ENCODE results near the gene WDR46.
A peak's percentile ranks its signal among the peaks of the same experiment; 100 is the strongest.

Gene WDR46

DNA sequence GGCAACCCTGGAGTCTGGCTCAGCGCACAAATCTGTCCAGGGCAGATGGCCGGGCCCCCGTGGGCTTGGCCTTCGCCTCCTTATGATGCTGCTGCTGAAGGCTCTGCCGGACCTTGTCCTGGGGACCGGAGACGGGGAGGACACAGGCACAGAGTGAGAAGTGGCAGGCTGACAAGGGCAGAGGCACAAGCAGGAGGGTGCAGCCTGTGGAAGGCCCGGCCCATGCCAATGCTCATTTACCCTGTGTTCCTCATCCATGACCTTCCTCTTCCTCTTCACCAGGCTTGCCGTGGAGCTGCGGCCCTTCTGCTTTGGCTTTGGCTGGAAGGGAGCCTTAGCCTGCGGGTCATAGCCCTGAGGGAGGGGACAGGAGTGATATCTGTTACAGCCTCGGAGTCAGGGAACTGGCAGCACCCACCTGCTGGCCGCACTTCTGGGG lies 9.8 kb downstream of the WDR46 start:
- TF ChIP-seq, protein P1, sequence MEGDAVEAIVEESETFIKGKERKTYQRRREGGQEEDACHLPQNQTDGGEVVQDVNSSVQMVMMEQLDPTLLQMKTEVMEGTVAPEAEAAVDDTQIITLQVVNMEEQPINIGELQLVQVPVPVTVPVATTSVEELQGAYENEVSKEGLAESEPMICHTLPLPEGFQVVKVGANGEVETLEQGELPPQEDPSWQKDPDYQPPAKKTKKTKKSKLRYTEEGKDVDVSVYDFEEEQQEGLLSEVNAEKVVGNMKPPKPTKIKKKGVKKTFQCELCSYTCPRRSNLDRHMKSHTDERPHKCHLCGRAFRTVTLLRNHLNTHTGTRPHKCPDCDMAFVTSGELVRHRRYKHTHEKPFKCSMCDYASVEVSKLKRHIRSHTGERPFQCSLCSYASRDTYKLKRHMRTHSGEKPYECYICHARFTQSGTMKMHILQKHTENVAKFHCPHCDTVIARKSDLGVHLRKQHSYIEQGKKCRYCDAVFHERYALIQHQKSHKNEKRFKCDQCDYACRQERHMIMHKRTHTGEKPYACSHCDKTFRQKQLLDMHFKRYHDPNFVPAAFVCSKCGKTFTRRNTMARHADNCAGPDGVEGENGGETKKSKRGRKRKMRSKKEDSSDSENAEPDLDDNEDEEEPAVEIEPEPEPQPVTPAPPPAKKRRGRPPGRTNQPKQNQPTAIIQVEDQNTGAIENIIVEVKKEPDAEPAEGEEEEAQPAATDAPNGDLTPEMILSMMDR (conservative IDR thresholded peaks at IDR 0.05): no peak
- peak overlapping the region; percentile 100 for H3K27ac ChIP-seq

DNA sequence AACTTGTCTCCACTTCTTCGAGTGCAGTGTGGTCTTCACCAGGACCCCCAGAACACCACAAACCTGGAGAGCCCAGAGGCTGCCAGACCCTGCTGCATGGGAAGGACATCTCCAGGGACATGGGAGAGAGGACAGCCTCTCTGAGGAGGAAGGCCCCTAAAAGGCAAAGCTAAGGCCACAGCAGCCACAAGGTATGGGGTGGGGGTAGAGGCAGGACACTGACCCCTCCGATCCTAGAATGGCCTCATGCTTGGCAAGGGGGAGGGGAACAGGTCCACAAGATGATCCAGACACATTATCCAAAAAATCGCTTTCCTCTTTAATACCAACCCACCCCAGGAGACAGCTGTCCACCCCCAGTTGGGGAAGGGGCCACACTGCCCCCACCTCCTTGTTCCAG lies 10.2 kb downstream of the WDR46 start:
- TF ChIP-seq, protein P1 (conservative IDR thresholded peaks at IDR 0.05): no peak
- peak overlapping the region; percentile 100; the same call in 1 of the 2 replicates for H3K27ac ChIP-seq

DNA sequence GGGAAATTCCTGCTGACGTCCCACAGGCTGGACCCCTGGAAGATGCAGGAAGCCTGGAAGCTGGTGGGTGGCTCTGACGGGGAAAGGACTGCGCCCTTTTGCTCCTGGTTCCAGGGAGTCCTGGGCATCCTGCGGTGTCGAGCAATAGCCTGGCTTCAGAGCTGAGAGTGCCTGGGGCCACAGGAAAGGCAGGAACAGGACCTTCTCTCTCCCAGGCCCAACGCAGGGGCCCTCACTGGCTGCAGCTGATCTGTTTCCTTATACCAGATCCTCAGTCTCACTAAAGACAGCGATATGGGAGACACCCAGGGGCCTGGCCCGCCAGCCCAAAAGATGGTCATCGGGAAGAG lies 10.7 kb downstream of the WDR46 start:
- TF ChIP-seq, protein P1 (conservative IDR thresholded peaks at IDR 0.05): no peak
- H3K27ac ChIP-seq: peak overlapping the region; percentile 100; the same call in 1 of the 2 replicates

- peak overlapping the region; percentile 100 for H3K27ac ChIP-seq
- TF ChIP-seq, protein P1 (conservative IDR thresholded peaks at IDR 0.05): no peak
These were observed 11.2 kb downstream of the WDR46 start for GRCh38 chr6:33277663-33278391.

DNA sequence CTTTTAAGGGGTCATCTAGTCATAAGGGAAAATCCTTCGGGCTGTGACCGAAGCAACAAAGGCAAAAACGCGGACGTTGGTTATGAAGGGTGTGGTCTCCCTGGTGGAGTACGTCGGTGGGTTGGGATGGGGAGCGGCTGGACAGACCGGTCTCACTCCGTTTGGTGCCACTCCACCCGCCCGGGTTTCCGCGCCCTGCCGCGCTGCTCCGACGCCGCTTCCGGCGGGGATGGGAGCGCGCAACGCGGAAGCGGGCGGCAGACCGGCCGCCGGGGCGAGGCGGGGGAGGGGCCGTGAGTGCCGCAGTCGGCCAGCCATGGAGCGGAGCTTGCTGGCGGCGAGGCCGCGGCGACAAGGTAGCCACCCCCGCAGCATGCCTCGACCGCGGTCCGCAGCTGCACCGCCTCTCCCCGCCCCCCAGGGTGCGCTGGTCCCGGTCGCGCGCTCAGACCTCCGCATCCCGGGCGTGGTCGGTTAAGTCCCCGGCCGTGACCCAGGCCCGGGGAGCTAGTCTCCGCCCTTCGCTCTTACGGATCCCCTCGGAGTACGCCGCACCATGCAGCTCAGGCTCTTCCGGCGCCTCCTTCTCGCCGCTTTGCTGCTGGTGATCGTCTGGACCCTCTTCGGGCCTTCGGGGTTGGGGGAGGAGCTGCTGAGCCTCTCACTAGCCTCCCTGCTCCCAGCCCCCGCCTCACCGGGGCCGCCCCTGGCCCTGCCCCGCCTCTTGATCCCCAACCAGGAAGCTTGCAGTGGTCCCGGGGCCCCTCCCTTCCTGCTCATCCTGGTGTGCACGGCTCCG lies 12.0 kb downstream of the WDR46 start, which contains the start of gene B3GALT4:
B3GALT4 (plus strand) TSS at position 260 of the 799 bp plus-strand sequence; CDS start at position 557, 297 bp downstream.
- H3K27ac ChIP-seq: peak within 1 kb of the TSS; percentile 100
- TF ChIP-seq, protein P1 (conservative IDR thresholded peaks at IDR 0.05): peak; percentile 77

- peak overlapping the region; percentile 100 for H3K27ac ChIP-seq
- TF ChIP-seq, protein P1 (conservative IDR thresholded peaks at IDR 0.05): no peak
These were observed 12.5 kb downstream of the WDR46 start for GRCh38 chr6:33276581-33276863.

DNA sequence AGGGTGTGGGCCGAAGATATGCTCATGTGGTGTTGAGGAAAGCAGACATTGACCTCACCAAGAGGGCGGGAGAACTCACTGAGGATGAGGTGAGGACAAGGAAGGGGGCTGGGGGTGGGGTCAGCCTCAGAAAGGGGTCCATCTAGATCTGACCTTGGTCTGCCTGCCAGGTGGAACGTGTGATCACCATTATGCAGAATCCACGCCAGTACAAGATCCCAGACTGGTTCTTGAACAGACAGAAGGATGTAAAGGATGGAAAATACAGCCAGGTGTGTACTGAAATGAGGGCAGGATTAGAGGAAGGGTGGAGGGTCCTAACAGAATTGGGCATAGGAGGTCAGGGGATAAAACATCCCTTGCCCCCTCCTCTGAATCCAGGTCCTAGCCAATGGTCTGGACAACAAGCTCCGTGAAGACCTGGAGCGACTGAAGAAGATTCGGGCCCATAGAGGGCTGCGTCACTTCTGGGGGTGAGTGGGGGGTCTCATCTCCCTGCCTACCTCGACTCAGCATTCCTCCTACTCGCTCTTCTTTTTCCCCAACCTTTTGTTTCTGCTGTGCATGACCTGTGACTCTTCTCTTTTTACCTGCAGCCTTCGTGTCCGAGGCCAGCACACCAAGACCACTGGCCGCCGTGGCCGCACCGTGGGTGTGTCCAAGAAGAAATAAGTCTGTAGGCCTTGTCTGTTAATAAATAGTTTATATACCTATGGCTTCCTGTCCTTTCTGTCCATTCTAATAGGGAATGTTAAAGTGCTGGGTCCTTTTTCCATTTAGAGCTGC lies 13.1 kb downstream of the WDR46 start:
- H3K27ac ChIP-seq: peak overlapping the region; percentile 100

All from VCaP (cell line).